KOPT-K1 (cell line): ENCODE results near the gene RNF217.
"Not testable (repeated sequence)": the region's sequence is repeated elsewhere in the genome, so short reads cannot be mapped to it uniquely, and the experiment has no call there.

Source experiments
- H3K27ac ChIP-seq: fragments of 200-600 bp; sonication (generic); 2 replicates; pipeline ENCODE4 v1.5.1; 2016; ENCODE audit warnings: antibody characterized with exemption, mild to moderate bottlenecking, low read depth, low read length; ENCODE audit not compliant: poor library complexity, severe bottlenecking
- H3K36me3 ChIP-seq: fragments of 200-600 bp; sonication (generic); 2 replicates; pipeline ENCODE4 v1.5.1; 2017; ENCODE audit warnings: antibody characterized with exemption, mild to moderate bottlenecking, low read length, moderate library complexity; ENCODE audit not compliant: insufficient read depth
- H3K9me3 ChIP-seq: fragments of 200-600 bp; sonication (generic); 2 replicates; pipeline ENCODE4 v1.5.1; 2017; ENCODE audit warnings: antibody characterized with exemption, low read length, mild to moderate bottlenecking; ENCODE audit not compliant: insufficient read depth, poor library complexity, severe bottlenecking

The RNF217 gene

DNA sequence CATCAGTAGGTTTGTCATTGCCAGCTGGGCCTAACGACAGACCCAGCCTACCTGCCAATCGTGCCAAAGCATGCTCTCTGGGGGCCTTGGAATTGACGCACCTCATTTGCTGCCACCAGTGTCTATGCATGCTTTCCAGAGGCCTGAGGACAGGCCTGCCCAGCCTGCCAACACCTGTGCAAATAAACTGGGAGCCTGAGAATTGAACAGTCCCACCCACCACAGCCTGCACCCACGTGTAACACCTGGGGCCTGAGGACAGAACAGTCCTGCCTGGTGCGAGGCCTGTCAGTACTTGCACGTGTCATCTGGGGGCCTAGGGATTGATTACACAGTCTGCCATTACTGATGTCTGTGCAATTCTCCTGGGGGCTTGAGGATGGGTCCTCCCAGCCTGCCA, 6.2 kb upstream of the RNF217 start:
- no peaks in the 10 kb centered on the region for H3K9me3 ChIP-seq
- no peaks in the 10 kb centered on the region for H3K36me3 ChIP-seq
- H3K27ac ChIP-seq: no peak overlapping the region

DNA sequence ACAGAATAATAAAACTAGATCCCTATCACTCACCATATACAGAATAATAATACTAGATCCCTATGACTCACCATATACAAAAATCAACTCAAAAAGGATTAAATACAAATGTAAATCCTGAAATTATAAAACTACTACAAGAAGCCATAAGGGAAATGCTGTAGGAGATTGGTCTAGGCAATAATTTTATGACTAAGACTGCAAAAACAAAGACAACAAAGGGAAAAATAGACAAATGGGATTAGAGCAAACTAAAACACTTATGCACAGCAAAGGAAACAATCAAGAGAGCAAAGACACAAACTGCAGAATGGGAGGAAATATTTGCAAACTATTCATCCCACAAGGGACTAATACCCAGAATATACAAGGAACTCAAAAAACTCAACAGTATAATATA, 4.1 kb upstream of the RNF217 start:
- Histone ChIP-seq H3K9me3 (no peaks in the 10 kb centered on the region), H3K36me3 (no peaks in the 10 kb centered on the region), H3K27ac (no peak overlapping the region)

DNA sequence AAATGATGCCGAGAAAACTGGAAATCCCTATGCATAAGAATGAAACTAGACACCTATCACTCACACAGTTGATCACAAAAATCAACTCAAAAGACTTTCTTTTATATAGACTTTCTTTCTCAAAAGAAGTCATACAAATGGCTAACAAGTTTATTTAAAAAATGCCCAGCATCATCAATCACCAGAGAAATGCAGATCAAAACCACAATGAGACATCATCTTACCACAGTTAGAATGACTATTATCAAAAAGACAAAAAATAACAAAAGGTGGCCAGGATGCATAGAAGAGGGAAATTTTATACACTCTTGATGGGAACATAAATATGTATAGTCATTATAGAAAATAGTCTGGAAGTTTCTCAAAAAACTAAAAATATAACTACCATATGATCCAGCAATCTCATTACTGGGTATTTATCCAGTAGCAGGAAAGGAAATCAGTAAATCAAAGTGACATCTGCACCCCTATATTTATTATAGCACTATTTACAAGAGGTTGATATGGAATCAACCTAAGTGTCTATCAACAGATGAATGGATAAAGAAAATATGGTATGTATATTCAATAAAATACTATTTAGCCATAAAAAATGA, 3.4 kb upstream of the RNF217 start:
- Histone ChIP-seq H3K36me3 (no peaks in the 10 kb centered on the region), H3K27ac (no peak overlapping the region)

DNA sequence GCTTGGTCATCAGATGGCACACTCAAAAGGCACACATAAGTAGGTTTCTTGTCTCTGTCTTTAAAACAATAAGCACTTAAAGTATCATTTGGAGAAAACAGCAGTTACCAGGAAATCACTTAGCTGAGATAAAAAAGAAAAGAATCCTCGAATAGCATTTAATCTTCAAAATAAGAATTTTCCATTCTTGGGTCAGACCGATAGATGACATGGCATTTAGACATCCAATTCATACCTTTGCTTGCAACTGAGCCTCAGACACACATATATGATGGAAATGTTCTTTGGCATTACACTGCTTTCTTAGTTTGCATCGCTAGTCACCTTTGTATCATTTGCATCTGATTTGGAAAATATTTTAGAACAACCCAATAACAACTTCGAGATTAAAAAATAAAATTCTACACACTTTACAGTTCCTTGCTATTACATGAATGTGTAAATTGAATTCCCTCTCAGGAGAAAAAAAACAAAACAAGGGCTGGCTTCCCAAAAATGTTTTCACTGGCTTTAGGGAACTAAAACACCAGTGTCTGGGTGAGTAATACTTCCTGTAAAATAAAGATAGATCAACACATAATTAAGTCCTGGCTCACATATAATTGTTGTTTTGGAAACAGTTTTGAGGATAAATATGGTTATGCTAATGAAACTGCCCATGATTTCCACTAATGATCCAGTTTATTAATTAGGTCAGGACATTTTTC, 1.3 kb upstream of the RNF217 start:
- Histone ChIP-seq H3K9me3 (no peaks in the 10 kb centered on the region), H3K27ac (no peak overlapping the region), H3K36me3 (no peaks in the 10 kb centered on the region)

More for the DNA sequence above, 3.4 kb upstream of the RNF217 start:
- no peaks in the 10 kb centered on the region for H3K9me3 ChIP-seq

DNA sequence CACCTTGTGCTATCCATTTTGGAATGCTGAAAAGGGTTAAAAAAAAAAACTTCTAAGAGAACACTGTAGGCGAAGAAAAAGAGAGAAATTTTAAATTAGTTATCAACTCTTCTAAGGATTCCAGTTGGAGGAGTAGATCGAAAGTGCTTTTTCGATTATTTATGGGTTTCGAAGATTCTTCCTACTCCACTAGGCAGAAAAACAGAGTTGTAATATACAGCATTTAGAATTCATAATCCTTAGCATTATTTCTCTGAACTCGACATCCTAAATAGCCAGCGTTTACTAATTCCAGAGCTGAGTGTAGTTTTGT, 817 bp upstream of the RNF217 start:
- no peaks in the 10 kb centered on the region for H3K36me3 ChIP-seq
- no peak overlapping the region for H3K27ac ChIP-seq
- H3K9me3 ChIP-seq: no peaks in the 10 kb centered on the region

DNA sequence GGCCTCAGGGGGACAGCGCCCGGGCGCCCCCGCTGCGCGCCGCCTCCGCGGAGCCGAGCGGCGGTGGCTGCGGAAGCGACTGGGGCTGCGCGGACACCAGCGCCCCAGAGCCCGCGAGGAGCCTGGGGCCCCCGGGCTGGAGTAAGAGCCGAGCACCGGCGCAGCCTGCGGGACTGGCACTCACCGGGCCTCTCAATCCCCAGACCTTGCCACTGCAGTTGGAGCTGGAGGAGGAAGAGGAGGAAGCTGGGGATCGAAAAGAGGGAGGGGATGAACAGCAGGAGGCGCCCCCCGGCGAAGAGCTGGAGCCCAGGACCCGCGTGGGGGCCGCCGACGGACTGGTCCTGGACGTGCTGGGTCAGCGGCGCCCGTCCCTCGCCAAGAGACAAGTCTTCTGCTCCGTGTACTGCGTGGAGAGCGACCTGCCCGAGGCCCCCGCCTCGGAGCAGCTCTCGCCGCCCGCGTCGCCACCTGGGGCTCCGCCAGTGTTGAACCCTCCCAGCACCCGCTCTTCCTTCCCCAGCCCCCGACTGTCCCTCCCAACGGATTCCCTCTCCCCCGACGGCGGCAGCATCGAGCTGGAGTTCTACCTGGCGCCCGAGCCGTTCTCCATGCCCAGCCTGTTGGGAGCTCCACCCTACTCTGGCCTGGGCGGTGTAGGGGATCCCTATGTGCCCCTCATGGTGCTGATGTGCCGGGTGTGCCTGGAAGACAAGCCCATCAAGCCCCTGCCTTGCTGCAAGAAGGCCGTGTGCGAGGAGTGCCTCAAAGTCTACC, 590 bp downstream of the RNF217 start:
- H3K27ac ChIP-seq: no peak overlapping the region
- H3K9me3 ChIP-seq: no peaks in the 10 kb centered on the region
- no peaks in the 10 kb centered on the region for H3K36me3 ChIP-seq

DNA sequence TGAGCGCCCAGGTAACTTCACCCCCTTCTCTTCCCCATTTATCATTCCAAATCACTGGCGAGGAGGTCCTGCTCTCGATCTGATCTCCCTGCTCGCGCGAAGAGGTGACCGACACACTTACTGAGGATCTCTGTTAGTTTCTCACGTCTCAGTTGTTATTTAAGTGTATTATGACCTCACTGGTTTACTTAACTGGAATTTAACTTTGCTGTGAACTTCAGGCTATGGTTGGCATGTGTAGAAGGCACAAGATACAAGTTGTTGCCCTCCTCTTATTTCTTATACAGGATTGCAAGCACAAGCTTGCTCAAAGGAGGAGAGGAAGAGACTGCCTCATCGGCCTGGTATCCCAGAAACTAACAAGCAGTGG, 1.2 kb downstream of the RNF217 start:
- H3K36me3 ChIP-seq: no peaks in the 10 kb centered on the region
- H3K9me3 ChIP-seq: no peaks in the 10 kb centered on the region
- no peak overlapping the region for H3K27ac ChIP-seq

DNA sequence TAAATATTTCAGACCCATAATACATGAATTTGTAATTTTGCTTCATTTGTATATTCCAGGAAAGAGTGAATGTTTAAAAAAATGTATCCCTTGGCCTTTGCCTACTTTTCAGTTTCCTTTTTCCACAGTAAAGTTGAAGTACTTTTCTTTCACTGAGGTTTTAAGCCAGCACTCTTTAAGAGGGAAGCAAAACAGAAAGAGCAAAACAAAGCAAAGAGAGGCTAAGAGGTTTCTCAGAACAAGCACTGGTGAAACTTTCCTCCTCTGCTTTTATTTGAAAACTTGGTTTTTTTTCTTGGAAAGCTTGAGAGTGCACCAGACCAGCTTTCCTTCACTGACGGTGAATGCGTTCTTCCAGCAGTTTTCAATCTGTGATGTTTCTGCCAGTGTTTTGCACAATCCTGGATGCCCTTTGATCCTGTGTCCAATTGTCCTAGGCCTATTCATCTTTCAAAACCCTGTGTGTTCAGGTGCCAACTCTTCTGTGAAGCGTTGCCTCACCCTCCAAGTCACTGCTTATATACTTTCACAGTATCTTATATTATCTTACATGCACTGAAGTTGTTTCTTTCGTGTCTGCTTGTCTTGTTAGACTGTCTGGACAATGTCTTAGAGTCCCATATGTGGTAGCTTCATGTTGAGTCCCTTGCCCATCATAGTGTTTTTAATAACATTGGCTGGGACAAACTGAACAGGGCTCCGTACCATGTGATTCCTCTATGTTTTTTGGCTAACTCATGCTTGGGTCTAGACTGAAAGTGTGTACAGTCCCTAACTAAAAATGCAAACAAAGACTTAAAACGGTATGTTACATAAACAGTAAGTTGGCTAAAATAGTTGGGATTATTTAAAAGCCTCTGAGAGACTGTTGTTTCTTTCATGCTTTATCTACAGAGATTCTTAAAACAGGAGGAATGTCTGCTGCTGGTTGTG, 1.9 kb downstream of the RNF217 start:
- no peaks in the 10 kb centered on the region for H3K9me3 ChIP-seq
- no peak overlapping the region for H3K27ac ChIP-seq
- no peaks in the 10 kb centered on the region for H3K36me3 ChIP-seq

DNA sequence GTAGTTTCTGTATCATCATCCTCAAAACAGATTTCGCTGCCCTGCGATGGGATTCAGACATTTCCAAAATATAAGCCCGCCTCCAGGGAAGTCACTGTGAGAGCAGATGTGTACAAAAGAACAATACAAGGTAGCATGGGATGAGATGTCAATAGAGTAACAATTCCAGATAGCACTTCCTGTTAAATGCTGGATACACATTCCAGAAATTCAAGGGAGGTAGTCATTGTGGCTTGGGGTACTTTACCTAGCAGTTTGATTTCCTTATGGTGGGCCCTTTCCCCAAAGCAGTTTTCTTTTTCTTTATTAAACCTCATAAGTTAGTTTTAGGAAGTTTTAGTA, 2.5 kb downstream of the RNF217 start:
- H3K27ac ChIP-seq: no peak overlapping the region
- no peaks in the 10 kb centered on the region for H3K9me3 ChIP-seq
- no peaks in the 10 kb centered on the region for H3K36me3 ChIP-seq

DNA sequence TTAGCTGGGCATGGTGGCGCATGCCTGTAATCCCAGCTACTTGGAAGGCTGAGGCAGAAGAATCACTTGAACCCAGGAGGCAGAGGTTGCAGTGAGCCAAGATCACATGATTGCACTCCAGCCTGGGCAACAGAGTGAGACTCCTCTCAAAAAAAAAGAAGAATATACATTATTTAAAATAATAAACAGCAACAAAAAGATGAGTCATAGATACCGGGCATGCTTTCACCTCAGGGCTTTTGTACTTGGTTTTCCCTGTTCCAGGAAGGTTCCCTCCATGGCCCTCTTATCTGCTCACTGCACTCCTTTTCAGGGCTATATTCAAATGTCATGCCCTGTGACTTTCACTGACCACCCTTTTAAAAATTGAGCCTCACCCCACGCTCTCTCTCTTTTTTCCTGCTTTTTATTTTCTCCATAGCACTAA, 3.2 kb downstream of the RNF217 start:
- H3K9me3 ChIP-seq: not testable (repeated sequence)

DNA sequence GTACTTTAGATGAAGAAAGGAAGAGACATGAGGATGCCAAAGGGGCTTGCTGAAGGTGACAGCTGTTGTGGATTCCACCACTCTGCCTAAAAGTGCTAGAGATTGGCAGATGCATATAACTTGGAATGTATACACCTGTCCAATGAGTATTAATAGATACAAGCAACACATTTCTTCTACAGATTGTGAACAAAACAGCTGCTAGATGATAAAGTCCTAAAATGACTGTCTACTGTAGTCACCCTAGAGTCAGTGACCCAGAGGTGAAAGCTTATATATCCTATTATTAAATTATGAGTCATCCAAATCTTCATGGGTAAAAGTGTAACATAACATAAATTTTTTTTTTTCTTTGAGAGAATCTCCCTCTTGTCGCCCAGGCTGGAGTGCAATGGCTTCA, 5.2 kb downstream of the RNF217 start:
- H3K27ac ChIP-seq: no peak overlapping the region
- H3K9me3 ChIP-seq: no peaks in the 10 kb centered on the region
- no peaks in the 10 kb centered on the region for H3K36me3 ChIP-seq

More for the DNA sequence above, 3.2 kb downstream of the RNF217 start:
- not testable (repeated sequence) for H3K27ac ChIP-seq, H3K36me3 ChIP-seq

DNA sequence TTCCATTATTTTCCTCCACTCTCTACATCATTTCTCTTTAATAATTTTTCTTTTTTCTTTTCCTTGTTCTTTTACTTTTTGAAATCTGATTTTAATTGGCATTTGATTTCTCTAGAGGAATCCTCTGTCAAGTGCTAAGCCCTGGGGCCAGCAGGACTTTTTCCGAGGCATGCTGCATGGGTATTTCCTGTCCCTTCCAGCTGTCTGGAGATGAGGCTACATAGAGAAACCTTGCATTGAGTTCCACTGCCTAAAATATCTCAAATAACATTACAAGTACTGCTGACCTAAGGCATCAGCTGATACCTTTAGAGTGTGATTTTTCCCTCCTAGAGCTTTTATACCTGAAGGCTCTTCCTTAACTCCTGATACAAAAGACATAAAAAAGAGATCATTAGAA, 6.2 kb downstream of the RNF217 start:
- Histone ChIP-seq H3K27ac (no peak overlapping the region), H3K9me3 (no peaks in the 10 kb centered on the region), H3K36me3 (no peaks in the 10 kb centered on the region)

DNA sequence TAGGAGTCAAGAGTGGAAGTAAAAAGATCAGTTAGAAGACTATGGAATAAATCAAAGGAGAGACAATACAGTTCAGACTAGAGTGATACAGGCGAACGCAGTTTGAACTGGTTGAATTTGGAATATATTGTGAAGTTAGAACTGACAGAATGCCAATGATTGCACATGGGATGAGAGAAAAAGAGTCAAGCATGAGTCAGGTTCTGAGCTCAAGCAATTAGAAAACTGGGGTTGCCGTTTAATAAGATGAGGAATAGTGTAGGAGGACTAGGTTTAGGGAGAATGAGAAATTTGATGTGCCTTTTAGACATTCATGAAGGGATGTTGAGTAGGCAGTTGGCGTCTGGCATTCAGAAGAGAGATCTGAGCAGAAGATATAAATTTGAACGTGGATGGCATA, 8.0 kb downstream of the RNF217 start:
- Histone ChIP-seq H3K36me3 (no peaks in the 10 kb centered on the region), H3K27ac (no peak overlapping the region), H3K9me3 (no peaks in the 10 kb centered on the region)

DNA sequence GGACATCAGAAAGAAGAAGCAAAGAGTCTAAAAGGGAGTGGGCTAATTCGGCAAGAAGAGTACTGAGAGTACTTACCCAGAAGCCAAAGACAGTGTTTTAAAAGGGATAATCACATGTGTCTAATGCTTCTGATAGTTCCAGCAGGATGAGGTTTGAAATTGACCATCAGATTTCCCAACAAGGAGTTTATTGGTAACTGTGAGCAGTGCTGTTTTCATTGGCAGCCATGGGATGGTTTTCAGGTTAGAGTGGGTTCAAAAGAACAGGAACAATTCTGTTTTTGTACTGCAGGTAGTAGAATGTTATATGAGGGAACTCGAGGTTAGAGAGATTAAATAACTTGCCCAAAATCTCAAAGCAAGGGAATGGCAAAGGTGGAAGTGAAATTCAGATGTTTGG, 8.5 kb downstream of the RNF217 start:
- H3K36me3 ChIP-seq: no peaks in the 10 kb centered on the region
- H3K27ac ChIP-seq: no peak overlapping the region
- H3K9me3 ChIP-seq: no peaks in the 10 kb centered on the region

DNA sequence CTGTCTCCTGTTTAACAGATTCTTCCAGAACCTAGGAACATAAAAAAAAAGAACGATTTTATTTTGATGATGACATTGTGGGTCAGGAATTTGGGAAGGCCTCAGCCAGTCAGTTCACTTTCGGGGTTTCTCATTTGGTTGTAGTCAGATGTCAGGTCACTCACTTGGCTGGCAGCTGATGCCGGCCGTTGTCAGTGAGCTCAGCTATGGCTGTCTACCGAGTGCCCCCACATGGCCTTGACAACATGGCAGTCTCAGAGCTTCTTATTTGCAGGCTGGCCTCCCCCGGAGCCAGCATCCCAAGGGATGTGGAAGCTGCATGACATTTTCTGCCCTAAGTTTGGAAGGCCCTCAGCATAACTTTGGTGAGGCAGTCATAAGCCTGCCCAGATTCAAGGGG, 11.5 kb downstream of the RNF217 start:
- H3K36me3 ChIP-seq: no peaks in the 10 kb centered on the region
- H3K9me3 ChIP-seq: peaks cover 10% of the 10 kb centered on the region
- no peak overlapping the region for H3K27ac ChIP-seq
